ENCODE results near the gene C1orf116.

GRCh38 chr1:207054491-207054890 lies 21.9 kb upstream of the C1orf116 start:
- TF ChIP-seq POLR2A (IDR thresholded peaks at IDR 0.05) (no peak), POLR2AphosphoS5 (IDR thresholded peaks at IDR 0.05) (no peak), EP300 (IDR thresholded peaks at IDR 0.05; ENCODE audit: low read depth) (no peak)
